Breast epithelium (tissue), 4 donors: ENCODE results near the gene PLA2G4C. TPM values are rescaled to one million over a fixed set of nuclear protein-coding genes. Genes with fewer than 3 reads are reported as not detected.
A peak's percentile ranks its signal among the peaks of the same experiment; 100 is the strongest.
"Not testable (repeated sequence)": the region's sequence is repeated elsewhere in the genome, so short reads cannot be mapped to it uniquely, and the experiment has no call there.

Experiments
- DNase-seq, 2 donors: peaks; one replicate each; pipeline ENCODE4 v3.0.0-alpha.2; 2019; ENCODE audit warnings: low spot score in 2 of 2
- H3K27ac ChIP-seq, 2 donors: fragments of 200-600 bp; sonication (generic) in 1 of 2; one replicate each; pipeline ENCODE4 v1.5.1; 2016 to 2019; ENCODE audit warnings: mild to moderate bottlenecking in 1 of 2
- H3K27me3 ChIP-seq, 2 donors: fragments of 200-600 bp; sonication (generic) in 1 of 2; one replicate each; pipeline versions ENCODE4 v1.5.1 to v1.6.0; 2017 to 2019; ENCODE audit warnings: control low read depth in 1 of 2, mild to moderate bottlenecking in 1 of 2
- H3K36me3 ChIP-seq: fragments of 200-600 bp; one replicate; pipeline ENCODE4 v1.5.1; 2019
- H3K4me1 ChIP-seq, 2 donors: fragments of 200-600 bp; sonication (generic); one replicate each; pipeline ENCODE4 v1.5.1; 2016 to 2019; ENCODE audit warnings: control low read depth in 1 of 2
- H3K4me3 ChIP-seq, 3 donors: fragments of 200-600 bp; sonication (generic); 1 replicate in 2 of 3; 2 replicates in 1 of 3; pipeline ENCODE4 v1.5.1; 2016 to 2019; ENCODE audit warnings: mild to moderate bottlenecking in 3 of 3, moderate library complexity in 2 of 3
- H3K9me3 ChIP-seq, 2 donors: fragments of 200-600 bp; sonication (generic) in 1 of 2; one replicate each; pipeline ENCODE4 v1.5.1; 2016 to 2019; ENCODE audit warnings: control low read depth in 1 of 2
- CTCF ChIP-seq, 3 donors: fragments of 450-650 bp; IDR thresholded peaks; one replicate each; pipeline ENCODE4 v1.5.1; 2016 to 2017; ENCODE audit warnings: antibody characterized with exemption in 3 of 3, mild to moderate bottlenecking in 3 of 3, moderate library complexity in 3 of 3
- POLR2A ChIP-seq: fragments of 450-650 bp; IDR thresholded peaks from one replicate; pipeline ENCODE4 v1.6.1; 2016; ENCODE audit warnings: antibody characterized with exemption, mild to moderate bottlenecking, moderate library complexity
- POLR2AphosphoS5 ChIP-seq, 3 donors: sonication (generic); formaldehyde crosslinking; IDR thresholded peaks; one replicate each; pipeline ENCODE4 v1.6.1; 2017; ENCODE audit warnings: antibody characterized with exemption in 3 of 3
- intact Hi-C: fragments of 100-400 bp; cut with DNase I; formaldehyde crosslinking; loops from one replicate; pipeline ENCODE4 v1.15.1; 2023; ENCODE audit warnings: low total_unique reads
- total RNA-seq, 3 donors: library from RNA; depleted of rRNA; stranded (reverse); fragments of >200 nt; gene quantifications; one replicate each; pipeline ENCODE4 v1.1.0, GENCODE V29; 2016

The PLA2G4C gene
- total RNA-seq, 3 donors from 2014 or later: 2.6 to 10.5 (median 5.1) TPM

GRCh38 chr19:48094855-48095203 is 15.8 kb downstream of the PLA2G4C start:
- no peak overlapping the region for H3K27ac ChIP-seq
- H3K4me3 ChIP-seq: no peak overlapping the region
- peaks cover 4 to 20% of the 10 kb centered on the region in 2 donors for H3K9me3 ChIP-seq
- no peaks in the 10 kb centered on the region for H3K27me3 ChIP-seq
- intact Hi-C loops: no loop called here
- no peaks in the 10 kb centered on the region for H3K36me3 ChIP-seq
- TF ChIP-seq POLR2AphosphoS5 (IDR thresholded peaks at IDR 0.05) (no peak), CTCF (IDR thresholded peaks at IDR 0.05) (no peak), POLR2A (no peak)
- DNase-seq: no peak
- no peaks in the 10 kb centered on the region for H3K4me1 ChIP-seq

- intact Hi-C loops: no loop called here
- TF ChIP-seq POLR2AphosphoS5 (IDR thresholded peaks at IDR 0.05): no peak
- no peak for TF ChIP-seq CTCF (IDR thresholded peaks at IDR 0.05)
- TF ChIP-seq POLR2A: no peak
- no peaks in the 10 kb centered on the region for H3K36me3 ChIP-seq
Measured at GRCh38 chr19:48094129-48094854, 16.3 kb downstream of the PLA2G4C start.

DNA sequence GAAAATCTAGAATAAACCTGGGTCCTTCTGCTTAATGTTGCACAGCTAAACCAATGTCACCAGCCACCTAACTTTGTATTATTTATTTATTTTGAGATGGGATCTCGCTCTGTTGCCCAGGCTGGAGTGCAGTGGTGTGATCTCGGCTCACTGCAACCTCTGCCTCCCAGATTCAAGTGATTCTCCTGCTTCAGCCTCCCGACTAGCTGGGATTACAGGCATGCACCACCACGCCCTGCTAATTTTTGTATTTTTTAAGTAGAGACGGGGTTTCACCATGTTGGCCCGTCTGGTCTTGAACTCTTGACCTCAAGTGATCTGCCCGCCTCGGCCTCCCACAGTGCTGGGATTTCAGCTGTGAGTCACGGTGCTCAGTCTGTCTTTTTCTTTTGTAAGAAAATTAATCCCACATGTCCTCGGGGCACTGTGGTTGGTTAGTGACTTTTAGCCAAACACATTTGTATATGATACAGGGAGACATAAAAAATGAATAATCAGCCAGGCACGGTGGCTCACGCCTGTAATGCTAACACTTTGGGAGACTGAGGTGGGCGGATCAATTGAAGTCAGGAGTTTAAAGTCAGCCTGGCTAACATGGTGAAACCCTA is 19.4 kb downstream of the PLA2G4C start:
- H3K36me3 ChIP-seq, H3K27me3 ChIP-seq, H3K27ac ChIP-seq, intact Hi-C loops, H3K4me3 ChIP-seq, H3K4me1 ChIP-seq: not testable (repeated sequence)
- H3K9me3 ChIP-seq: peaks cover 4 to 20% of the 10 kb centered on the region in 2 donors
- DNase-seq: peak in 1 of 2 donors; percentile 33

More at GRCh38 chr19:48094129-48094854, 16.3 kb downstream of the PLA2G4C start:
- no peak for DNase-seq
- Histone ChIP-seq H3K4me1 (no peaks in the 10 kb centered on the region), H3K4me3 (no peak overlapping the region), H3K9me3 (peaks cover 4 to 20% of the 10 kb centered on the region in 2 donors), H3K27ac (no peak overlapping the region), H3K27me3 (no peaks in the 10 kb centered on the region)

- no peaks in the 10 kb centered on the region for H3K36me3 ChIP-seq
- TF ChIP-seq CTCF (IDR thresholded peaks at IDR 0.05): no peak
- no peak for TF ChIP-seq POLR2AphosphoS5 (IDR thresholded peaks at IDR 0.05)
- no peak for TF ChIP-seq POLR2A
Measured at GRCh38 chr19:48090281-48090802, 20.3 kb downstream of the PLA2G4C start.

GRCh38 chr19:48088991-48089390 is 21.6 kb downstream of the PLA2G4C start:
- H3K27ac ChIP-seq, H3K4me1 ChIP-seq, H3K9me3 ChIP-seq, intact Hi-C loops, H3K36me3 ChIP-seq, H3K27me3 ChIP-seq, H3K4me3 ChIP-seq: not testable (repeated sequence)
- DNase-seq: peak in 1 of 2 donors; percentile 6

More at GRCh38 chr19:48090281-48090802, 20.3 kb downstream of the PLA2G4C start:
- Histone ChIP-seq H3K27me3 (no peaks in the 10 kb centered on the region), H3K9me3 (peaks cover 4 to 20% of the 10 kb centered on the region in 2 donors), H3K4me3 (no peak overlapping the region), H3K27ac (no peak overlapping the region), H3K4me1 (no peaks in the 10 kb centered on the region)
- DNase-seq: peak in 1 of 2 donors; percentile 34
- intact Hi-C loops: no loop called here
